DLD1 (cell line): ENCODE results near the gene IL3.

ENCODE experiments used
- in situ Hi-C: cut with HindIII; loops from 2 replicates; pipeline ENCODE4 v1.10.0; 2017; ENCODE audit warnings: low sequenced_read_pairs

The IL3 gene, protein sequence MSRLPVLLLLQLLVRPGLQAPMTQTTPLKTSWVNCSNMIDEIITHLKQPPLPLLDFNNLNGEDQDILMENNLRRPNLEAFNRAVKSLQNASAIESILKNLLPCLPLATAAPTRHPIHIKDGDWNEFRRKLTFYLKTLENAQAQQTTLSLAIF

DNA sequence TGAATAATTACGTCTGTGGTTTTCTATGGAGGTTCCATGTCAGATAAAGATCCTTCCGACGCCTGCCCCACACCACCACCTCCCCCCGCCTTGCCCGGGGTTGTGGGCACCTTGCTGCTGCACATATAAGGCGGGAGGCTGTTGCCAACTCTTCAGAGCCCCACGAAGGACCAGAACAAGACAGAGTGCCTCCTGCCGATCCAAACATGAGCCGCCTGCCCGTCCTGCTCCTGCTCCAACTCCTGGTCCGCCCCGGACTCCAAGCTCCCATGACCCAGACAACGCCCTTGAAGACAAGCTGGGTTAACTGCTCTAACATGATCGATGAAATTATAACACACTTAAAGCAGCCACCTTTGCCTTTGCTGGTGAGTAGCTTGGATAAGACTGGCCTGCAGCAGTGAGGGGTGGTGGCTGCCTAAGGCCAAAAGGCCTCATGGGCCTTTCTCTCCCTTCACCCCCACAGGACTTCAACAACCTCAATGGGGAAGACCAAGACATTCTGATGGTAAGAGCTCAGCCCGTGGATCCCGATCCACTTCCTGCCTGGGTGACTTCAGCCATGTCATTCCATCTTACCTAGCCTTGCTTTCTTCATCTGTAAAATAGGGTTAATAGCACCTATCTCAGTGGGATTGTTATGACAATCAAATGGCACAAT lies at the start of gene IL3:
Gene IL3 (plus strand): TSS at position 155 of the 661 bp plus-strand sequence. CDS start 52 bp downstream, at position 207.
- in situ Hi-C loops = no loop called here

DNA sequence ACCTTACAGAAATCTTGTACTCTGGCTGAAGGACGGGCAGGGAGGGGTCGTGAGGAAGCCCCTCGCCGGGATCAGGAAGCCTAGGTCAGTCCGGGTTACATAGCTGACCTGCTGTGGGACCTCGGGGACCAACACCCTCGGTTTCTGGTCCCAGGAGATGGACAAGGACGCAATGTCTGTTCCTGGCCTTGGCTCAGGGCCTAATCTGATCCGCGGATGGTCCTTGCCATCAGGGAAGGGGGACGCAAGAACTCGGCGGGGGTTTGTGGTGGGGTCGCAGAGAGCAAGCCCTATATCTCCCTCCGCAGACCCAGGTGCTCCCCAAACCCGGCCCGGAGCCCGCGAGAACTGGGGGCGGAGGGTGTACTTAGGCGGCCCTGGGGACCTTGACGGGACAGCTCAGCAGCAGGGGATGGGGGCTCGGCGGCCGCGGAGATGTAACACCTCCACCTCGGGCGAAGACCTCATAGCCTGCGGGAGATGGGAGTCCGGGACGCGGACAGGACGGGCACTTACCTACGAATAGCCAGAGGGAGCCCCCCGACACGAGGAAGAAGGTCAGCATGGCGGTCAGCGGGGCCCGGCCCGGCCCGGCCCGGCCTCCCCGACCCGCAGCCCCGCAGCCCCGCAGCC lies 49.4 kb upstream of the IL3 start:
- in situ Hi-C loops = no loop called here

DNA sequence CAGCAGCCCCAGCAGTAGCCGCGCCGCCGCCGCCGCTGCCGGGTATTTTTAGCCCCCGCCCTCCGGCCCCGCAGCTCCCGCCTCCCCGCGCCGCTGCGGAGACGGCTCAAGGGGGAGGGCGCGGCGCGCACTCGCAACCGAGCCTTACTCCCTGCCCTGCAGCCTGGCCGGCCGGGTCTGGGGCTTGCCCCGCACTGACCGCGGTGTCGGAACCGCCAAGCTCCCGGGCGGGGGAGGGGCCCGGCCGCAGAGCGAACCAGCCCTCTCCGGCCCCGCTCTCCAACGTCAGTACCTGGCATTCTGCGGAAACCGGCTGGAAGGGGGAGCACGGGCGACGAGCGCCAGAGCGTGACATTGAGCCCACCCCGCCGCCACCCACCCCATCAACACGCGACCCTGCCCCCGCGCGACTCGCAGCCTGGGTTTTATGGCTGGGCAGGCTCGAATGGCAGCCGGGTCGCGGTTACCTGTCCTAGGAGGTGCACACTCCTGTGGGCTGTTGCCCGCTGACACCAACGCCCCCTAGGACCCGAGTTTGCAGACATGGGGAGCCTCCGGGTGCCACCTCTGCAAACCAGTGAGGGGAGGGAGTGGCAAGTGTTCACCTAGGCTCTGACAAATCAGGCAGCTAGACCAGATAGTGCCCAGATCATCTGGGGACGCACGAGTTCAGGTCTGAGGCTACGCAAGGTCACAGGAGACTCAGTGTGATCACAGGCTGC lies 48.7 kb upstream of the IL3 start, which contains the start of gene ACSL6:
Gene ACSL6 (minus strand): TSS at position 37 of the 722 bp plus-strand sequence. CDS start 105 bp downstream, outside the sequence.
- in situ Hi-C loops = no loop called here

DNA sequence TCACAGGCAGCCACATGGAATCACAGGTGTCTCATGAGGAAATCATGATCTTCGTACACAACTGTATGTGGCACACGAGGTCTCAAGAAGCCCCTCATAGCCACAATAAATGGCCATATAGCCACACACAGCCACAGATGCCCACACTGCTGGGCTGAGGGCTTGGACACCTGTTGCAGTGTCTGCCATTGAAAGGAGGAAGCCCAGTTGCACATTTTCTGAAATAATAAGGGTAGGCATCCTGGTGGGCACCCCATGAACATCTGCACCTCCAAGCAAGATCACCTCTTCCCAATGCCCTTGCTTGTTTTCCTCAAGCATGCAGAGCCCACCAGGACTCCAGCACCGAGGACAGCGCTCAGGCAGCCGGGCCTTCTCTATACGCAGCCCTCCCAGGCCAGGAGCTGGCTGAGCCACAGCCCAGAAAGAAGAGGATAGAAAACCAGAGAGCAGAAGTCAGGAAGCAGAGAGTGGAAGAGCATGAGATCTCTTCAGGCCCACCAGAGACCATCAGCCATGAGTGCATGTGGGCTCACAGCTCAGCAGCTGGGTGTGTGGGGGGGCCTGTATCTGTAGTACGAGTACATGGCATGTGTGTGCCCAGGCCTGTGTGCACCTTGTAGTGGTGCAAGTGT lies 48.0 kb upstream of the IL3 start:
- in situ Hi-C loops = no loop called here

DNA sequence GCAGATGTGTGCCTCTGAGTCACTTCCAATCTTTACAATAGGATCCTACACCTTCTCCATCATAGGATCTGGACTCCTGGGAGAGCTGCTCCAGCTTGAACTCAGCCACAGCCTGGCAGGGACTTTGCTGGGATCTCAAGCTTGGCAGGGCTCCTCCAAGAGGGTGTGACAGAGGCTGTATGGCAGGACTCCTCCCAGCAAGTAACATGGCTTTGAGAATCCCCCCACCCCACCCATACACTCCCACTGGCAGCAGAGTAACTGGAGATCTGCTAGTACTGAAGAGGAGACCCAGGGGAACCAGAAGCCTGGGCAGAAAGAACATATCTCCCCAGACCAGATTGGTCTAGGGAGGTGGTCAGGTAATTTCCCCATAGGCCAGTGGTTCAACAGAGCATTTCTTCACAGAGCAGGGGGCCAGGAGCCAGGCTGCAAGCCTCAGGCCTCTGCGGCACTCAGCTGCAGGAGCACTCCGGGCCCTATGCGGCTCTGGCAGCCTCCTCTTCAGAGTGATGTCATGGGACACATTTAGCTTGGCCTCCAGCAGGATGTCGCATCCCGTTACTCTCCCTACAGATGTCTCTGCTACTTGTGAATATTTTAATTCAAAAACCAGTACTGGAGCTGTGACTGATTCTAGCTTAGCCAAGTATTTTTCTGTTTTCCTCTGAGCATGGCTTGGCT lies 47.3 kb upstream of the IL3 start:
- in situ Hi-C loops = no loop called here

DNA sequence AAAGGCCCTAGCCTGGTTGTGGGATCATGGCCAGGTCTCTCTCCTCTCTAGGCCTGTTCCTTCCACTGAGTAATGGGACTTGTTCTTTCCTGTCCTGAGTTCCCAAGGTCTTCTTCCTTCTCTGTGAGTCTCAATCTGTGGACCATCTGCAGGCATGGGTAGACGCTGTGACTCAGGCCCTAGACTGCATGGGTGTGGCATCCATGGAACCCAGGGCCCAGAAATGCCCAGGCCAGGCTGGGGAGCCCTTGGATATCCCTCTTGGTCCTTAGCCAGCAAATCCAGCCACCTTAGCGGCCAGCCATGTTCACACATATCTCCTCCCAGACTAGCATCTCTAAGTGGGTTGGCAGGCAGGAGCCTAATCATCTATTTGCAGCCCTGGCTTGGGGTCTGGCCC lies 46.7 kb upstream of the IL3 start:
- in situ Hi-C loops = no loop called here

DNA sequence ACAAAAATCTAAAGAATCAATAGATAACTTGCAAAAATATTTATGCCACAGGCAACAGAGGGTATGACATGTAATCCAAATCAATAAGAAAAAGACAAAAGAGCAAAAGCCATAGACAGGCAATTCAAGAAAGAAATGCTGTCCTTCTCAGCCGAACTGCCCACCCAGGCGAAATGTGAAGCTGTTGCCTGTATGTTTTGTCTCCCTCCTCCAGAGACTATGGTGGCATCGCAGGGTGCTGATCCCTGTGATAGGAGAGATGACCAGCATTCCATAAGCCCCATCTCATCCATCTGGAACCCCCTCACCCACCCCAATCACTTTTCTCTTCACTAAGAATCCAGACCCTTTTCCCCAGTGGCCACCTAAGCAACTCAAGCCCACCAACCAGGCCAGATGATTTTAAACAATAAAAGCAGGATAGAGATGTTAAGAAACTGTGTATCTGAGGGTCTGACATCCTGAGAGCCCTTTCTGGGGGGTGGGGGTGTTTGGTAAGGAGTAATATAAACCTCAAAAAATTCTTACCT lies 43.7 kb upstream of the IL3 start:
- in situ Hi-C loops = no loop called here

DNA sequence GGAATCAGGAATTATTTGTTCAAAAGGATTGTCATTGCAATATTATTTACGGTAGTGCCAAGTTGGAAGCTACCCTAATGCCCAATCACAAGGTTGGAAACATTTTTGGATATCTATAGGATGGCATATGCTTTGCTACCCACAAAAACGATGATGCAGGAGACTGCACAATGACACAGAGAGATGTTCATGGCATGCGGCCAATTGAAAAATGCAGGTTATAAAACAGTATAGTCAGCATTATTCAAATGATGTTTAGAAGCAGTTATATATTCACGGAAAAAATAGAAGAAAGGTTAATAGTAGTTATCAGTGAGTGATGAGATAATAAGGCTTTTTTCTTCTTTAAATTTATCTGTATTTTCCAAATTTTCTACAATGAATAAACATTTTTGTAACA lies 43.1 kb upstream of the IL3 start:
- in situ Hi-C loops = no loop called here

DNA sequence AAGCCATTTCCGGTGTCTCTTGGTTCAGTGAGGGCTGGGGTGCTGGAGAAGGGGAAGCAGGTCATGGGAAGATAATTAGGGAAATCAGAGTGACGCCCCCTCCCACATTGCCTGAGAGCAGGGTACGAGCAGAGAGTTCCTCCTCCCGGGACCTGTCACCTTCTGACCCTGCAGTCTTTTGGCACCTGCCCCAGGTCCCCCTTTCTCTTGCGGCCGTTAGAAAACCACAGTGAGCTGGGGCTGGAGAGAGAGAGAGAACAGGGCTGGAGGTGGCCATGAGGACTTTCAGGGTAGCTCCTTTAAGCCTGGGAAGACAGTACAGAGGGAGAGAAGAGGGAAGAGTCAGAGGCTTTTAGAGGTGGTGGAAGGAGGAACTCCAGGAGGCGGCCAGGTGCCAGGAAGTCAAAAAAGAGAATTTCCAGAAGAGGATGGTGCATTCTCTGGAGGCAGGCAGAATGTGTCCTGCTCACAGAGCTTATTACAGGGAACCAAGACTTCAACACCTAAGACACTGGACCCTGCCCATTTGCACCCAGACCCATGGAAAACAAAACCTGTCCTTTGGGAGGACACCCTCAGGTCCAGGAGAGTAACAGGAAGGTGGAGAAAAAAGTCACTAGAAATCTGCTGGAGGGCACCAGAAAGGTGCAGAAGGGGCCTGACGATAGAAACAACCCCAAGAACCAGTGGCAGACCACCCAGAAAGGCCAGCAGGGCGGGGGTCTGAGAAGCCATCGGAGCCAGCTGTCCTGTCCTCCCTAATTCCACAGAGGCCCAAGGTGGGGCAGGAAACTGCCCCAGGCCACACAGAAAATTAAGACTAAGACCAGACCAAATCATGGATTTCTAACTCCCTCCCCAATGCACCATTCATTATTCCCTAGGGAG lies 42.5 kb upstream of the IL3 start:
- in situ Hi-C loops = no loop called here

DNA sequence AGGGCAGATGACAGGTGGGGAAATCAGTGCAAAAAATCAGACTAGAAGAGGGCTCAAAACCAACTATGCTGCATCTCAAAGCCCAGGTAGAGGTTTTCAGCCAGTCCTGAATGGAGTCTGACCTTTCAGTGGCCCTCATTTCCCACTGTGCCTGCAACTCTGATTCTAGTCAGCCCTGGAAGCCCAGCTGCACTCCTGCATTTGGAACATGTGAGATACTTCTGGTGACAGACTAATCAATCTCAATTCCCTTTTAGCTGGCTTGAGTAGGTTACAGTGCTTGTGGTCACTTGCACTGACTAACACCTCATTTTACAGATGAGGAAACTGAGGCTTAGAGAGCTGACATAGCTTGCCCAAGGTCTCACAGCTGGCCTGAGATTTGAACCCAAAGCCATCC lies 41.1 kb upstream of the IL3 start:
- in situ Hi-C loops = no loop called here

DNA sequence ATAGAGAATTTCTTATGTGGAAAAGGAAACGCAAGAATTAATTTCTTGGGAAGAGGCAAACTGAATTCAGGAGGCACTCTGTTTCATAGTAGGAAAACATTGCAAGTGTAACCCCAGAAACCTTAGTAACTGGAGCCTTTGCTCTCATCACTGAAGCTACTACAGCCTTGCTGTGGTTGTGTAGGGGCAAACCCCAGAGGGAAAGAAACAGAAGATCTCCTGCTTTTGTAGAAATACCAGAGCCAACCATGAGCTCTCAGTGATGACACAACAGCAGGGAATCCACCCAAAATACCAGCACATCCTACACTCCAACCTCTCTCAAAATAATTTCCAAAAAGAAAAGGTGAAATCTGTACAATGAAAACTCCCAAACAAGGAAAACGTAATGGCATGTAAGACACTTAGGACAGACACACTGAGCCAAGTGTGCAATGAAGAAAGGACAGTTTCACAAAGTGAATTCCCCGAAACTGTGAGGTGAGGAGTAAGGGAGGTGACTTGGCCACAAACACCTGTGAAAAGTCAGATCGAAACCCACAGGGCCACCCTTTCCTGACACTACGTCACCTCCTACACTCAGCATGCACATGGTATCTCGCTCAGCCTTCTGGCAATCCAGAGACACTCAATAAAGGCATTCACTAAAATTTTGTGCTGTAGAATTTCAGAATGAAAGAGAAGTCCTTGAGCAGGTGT lies 40.4 kb upstream of the IL3 start:
- in situ Hi-C loops = no loop called here

DNA sequence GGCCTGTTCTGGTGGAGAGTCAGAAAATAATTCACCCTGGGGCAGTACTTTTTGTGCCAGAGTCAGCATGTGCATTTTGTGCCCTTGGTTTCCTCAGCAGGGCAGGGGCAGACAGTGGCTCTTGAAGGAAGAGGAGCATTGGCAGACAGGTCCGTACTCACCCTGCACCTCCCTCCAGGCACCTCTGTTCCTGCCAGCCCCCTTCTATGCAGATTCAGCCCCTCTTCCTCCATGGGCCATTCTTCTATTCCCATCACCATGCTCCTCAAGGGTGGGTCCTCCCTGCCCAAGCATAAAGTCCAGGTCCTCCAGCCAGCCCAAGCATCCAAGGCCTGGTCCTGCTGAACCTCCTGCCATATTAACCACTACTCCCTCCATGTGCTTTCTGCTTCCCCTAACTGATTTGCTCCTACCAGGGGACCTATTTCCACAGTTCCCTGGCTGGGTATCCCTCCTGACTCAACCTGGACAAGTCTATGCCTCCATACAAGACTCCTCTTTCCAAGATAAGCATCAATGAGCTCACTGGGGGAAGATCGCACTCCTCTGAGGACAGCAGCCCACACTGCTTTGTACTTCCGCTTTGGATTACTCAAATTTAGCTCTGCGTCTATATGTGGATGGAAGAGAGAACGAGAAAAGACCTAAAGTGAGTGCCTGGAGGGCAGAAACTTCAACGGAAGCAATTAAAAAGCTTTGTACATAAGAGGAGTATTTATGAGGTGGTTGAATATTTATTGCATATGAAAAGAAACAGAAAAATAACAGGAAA lies 39.7 kb upstream of the IL3 start:
- in situ Hi-C loops = no loop called here

DNA sequence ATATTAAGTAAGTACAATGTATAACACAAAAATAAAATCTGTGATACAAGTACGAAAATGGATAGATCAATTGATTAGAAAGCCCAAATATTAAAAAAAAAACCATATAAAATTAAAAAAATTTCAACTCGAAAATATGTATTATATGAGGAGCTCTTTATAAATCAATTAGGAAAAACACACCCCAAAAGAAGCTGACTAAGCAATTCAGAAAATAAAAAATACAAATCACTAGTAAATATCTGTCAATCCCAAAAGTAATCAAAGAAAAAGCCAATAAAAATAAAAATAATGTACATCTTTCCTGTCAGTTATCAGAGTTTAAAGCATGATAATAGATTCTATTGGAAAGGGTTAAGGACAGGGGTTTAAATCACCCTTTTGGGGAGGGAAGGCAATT lies 38.8 kb upstream of the IL3 start:
- in situ Hi-C loops = no loop called here

DNA sequence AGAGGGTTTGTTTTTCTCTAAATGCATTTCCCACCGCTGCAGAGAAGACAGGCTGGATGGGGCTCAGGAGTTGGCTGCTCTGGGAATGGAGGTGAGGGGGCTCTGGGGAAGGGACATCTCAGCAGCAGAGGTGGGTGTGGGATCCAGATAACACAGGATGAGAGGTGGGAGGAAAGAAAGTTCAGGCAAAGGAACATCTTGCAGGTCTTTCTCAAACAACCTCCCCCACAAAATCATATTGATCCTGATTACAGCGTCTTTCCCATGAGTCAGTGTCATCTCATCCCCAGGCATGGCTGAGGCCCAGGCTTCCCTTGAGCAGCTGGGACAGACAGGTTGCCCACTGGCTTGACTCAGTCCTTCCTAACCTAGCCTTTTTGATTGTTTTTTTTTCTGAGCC lies 37.7 kb upstream of the IL3 start:
- in situ Hi-C loops = no loop called here

DNA sequence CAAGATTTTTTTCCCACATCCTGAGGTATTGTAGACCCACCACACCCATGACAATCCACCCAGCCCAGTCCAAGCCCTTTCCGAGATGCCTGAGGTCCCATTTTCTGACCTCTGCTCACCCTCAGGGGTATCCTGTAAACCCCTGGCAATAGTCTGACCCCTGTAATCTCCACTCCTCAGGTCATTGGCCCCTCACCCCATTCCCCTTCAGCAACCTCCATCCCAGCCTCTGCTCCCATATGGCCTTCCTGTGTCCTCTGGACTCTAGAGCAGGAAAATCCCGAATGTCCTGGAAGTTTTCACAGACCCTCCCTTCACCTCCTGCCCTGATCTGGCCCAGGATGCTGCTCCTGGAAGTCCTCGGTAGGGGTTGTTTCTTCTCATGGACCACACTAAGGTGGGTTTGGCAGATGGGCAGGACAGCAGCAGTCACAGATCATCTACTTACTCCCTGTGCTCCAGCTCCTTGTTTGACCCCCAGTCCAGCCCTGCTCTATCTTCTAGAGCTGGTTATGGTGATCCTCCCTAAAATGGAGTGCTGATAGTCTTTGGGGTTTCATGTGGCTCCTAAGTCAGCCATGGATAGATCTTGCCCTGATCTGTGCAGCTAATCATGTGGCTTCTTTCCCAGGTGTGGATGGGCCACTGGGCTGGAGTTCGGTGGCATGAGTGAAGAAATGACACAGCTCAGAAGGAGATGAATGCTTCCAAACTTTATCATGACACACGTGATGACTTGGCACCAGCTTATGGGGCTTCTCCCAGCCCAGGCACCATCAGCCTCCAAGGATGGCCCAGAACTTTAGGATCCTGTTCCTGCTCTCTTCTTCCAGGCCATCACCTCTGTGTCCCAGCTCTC lies 37.0 kb upstream of the IL3 start:
- in situ Hi-C loops = no loop called here

DNA sequence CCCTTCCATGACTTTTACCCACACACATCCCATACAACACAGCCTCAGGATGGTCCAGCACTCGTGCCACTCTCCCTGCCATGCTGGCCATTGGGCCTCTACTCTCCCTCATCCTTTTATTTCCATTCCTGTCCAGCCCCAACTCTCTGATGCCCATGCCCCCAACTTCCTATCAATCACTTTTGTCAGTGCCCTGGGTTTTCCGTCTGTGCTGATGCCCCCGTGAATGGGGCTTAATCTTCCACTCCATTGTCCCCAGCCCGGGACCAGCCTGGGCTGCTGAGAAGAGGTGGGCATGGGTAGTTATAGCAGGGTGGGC lies 36.4 kb upstream of the IL3 start:
- in situ Hi-C loops = no loop called here

DNA sequence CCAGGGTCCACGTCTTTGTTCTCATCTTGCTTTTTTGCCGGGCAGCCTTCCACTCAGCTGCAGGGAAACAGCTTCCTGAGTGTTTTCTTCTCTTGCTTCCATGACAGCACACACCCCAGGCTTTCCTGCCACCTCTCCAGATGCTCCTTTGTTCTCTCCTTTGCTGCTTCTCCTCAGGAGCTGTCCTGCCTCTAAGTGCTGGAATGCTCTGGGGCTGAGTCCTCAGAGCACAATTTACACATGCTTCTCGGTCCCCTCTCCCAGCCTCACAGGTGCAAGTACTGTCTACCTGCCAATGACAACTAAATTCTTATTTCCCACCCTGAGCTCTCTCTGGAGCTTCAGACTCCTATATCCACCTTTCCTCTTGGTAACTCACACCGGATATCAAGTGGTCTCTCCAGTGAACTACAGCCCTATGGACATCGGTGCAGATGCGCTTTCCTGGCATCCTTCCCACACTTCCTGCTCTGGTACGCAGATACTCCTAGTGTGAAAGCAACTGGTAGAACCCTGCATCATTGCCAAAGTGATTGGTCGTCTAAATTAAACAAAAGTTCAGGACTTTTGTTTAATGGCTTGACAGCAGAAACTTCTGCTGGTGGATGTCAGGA lies 35.6 kb upstream of the IL3 start:
- in situ Hi-C loops = no loop called here
